ENCODE measurements around the gene SGCD.

- TF ChIP-seq, protein P1, sequence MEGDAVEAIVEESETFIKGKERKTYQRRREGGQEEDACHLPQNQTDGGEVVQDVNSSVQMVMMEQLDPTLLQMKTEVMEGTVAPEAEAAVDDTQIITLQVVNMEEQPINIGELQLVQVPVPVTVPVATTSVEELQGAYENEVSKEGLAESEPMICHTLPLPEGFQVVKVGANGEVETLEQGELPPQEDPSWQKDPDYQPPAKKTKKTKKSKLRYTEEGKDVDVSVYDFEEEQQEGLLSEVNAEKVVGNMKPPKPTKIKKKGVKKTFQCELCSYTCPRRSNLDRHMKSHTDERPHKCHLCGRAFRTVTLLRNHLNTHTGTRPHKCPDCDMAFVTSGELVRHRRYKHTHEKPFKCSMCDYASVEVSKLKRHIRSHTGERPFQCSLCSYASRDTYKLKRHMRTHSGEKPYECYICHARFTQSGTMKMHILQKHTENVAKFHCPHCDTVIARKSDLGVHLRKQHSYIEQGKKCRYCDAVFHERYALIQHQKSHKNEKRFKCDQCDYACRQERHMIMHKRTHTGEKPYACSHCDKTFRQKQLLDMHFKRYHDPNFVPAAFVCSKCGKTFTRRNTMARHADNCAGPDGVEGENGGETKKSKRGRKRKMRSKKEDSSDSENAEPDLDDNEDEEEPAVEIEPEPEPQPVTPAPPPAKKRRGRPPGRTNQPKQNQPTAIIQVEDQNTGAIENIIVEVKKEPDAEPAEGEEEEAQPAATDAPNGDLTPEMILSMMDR (IDR thresholded peaks at IDR 0.05), result no peak
- no peak for TF ChIP-seq POLR2A (IDR thresholded peaks at IDR 0.05)
Observed at GRCh38 chr5:156314416-156314815, 12.5 kb upstream of the SGCD start.
